HepG2 (cell line): ENCODE data around the gene CLDND2. TPM values are rescaled to one million over a fixed set of nuclear protein-coding genes. Genes with fewer than 3 reads are reported as not detected.

Experiments
- ATF7 ChIP-seq, 2 experiments: fragments of 450-650 bp in 1 of 2; sonication (generic) in 1 of 2; formaldehyde crosslinking in 1 of 2; IDR thresholded peaks; 2 replicates each; pipeline versions ENCODE4 v1.4.0 to v1.6.1; 2016 to 2020; ENCODE audit warnings: antibody characterized with exemption in 1 of 2, mild to moderate bottlenecking in 1 of 2, missing genetic modification reagents in 1 of 2
- HMGA1 ChIP-seq: sonication (generic); formaldehyde crosslinking; conservative IDR thresholded peaks from 2 replicates; pipeline ENCODE4 v1.4.0; 2020; ENCODE audit warnings: missing genetic modification reagents
- MIER3 ChIP-seq: IDR thresholded peaks from 2 replicates; pipeline ENCODE4 v1.6.1; 2016; ENCODE audit warnings: missing compliant biosample characterization, borderline replicate concordance
- NKX3-1 ChIP-seq: sonication (generic); formaldehyde crosslinking; IDR thresholded peaks from 2 replicates; pipeline ENCODE4 v1.5.0; 2020; ENCODE audit warnings: missing genetic modification reagents
- NR2C2 ChIP-seq: sonication (generic); formaldehyde crosslinking; IDR thresholded peaks from 2 replicates; pipeline ENCODE4 v1.4.0; 2020; ENCODE audit warnings: missing genetic modification reagents, mild to moderate bottlenecking, moderate library complexity, borderline replicate concordance
- POGZ ChIP-seq: sonication (generic); formaldehyde crosslinking; IDR thresholded peaks from 2 replicates; pipeline ENCODE4 v1.4.0; 2020; ENCODE audit warnings: mild to moderate bottlenecking, missing genetic modification reagents
- RNF2 ChIP-seq: fragments of 450-650 bp; conservative IDR thresholded peaks from 2 replicates; pipeline ENCODE4 v1.6.1; 2016; ENCODE audit warnings: low read depth
- SCMH1 ChIP-seq: sonication (generic); formaldehyde crosslinking; IDR thresholded peaks from 2 replicates; pipeline ENCODE4 v1.9.0; 2021; ENCODE audit warnings: missing genetic modification reagents, mild to moderate bottlenecking, borderline replicate concordance
- STAT5B ChIP-seq: sonication (generic); formaldehyde crosslinking; IDR thresholded peaks from 2 replicates; pipeline ENCODE4 v1.4.0; 2020; ENCODE audit warnings: missing genetic modification reagents
- ZNF207 ChIP-seq: fragments of 450-650 bp; IDR thresholded peaks from 2 replicates; pipeline ENCODE4 v1.6.1; 2016; ENCODE audit warnings: antibody characterized with exemption, borderline replicate concordance
- ZNF274 ChIP-seq: sonication (generic); formaldehyde crosslinking; IDR thresholded peaks from 2 replicates; pipeline ENCODE4 v1.5.1; 2020; ENCODE audit warnings: mild to moderate bottlenecking, missing genetic modification reagents
- ZNF282 ChIP-seq: fragments of 450-650 bp; IDR thresholded peaks from 2 replicates; pipeline ENCODE4 v1.6.1; 2018; ENCODE audit not compliant: partially characterized antibody
- ZNF558 ChIP-seq: sonication (generic); formaldehyde crosslinking; IDR thresholded peaks from 2 replicates; pipeline ENCODE4 v1.9.0; 2022; ENCODE audit warnings: mild to moderate bottlenecking, missing genetic modification reagents, borderline replicate concordance
- ZNF616 ChIP-seq: sonication (generic); formaldehyde crosslinking; IDR thresholded peaks from 2 replicates; pipeline ENCODE4 v1.5.0; 2020; ENCODE audit warnings: low read depth, mild to moderate bottlenecking, missing genetic modification reagents
- ZNF782 ChIP-seq: sonication (generic); formaldehyde crosslinking; IDR thresholded peaks from 2 replicates; pipeline ENCODE4 v1.4.0; 2020; ENCODE audit warnings: missing genetic modification reagents, mild to moderate bottlenecking, borderline replicate concordance
- ZNF816 ChIP-seq: sonication (generic); formaldehyde crosslinking; IDR thresholded peaks from 2 replicates; pipeline ENCODE4 v1.8.0; 2022; ENCODE audit warnings: missing genetic modification reagents, mild to moderate bottlenecking, borderline replicate concordance
- polyA plus RNA-seq, 8 experiments: library from polyadenylated mRNA; depleted of rRNA in 3 of 8; stranded (reverse) in 7 of 8; unstranded in 1 of 8; fragments of >200 nt; fragmentation: Illumina TruSeq in 4 of 8; extraction: Trizol in 4 of 8; gene quantifications; 2 replicates each; pipeline versions ENCODE4 v1.2.1 to v1.2.3, GENCODE V29; 2011 to 2016; ENCODE audit warnings: low read depth in 4 of 8, missing spikeins in 1 of 8, mixed read lengths in 1 of 8; ENCODE audit not compliant: insufficient read depth in 1 of 8
- total RNA-seq, 5 experiments: library from RNA; depleted of rRNA; stranded (reverse); fragments of >200 nt; fragmentation: Illumina TruSeq; extraction: Trizol; gene quantifications; 2 replicates each; pipeline ENCODE4 v1.2.3, GENCODE V29; 2016; ENCODE audit warnings: low read depth in 1 of 5
- TF ChIP-seq, protein P1 (sequence below): sonication (generic); formaldehyde crosslinking; IDR thresholded peaks from 2 replicates; pipeline ENCODE4 v1.5.1; 2020; ENCODE audit warnings: missing genetic modification reagents, mild to moderate bottlenecking, borderline replicate concordance
- TF ChIP-seq, protein P2 (sequence below): sonication (generic); formaldehyde crosslinking; IDR thresholded peaks from 2 replicates; pipeline ENCODE4 v1.8.1; 2023; ENCODE audit warnings: mild to moderate bottlenecking, inconsistent platforms, moderate library complexity, missing genetic modification reagents, borderline replicate concordance
- TF ChIP-seq, protein P3 (sequence below): IDR thresholded peaks from 2 replicates; pipeline ENCODE4 v1.6.1; 2016; ENCODE audit warnings: low read depth, control low read depth
- TF ChIP-seq, protein P4 (sequence below): IDR thresholded peaks from 2 replicates; pipeline ENCODE4 v1.6.1; 2016; ENCODE audit warnings: missing genetic modification reagents, missing compliant biosample characterization
- TF ChIP-seq, protein P5 (sequence below): sonication (generic); formaldehyde crosslinking; IDR thresholded peaks from 2 replicates; pipeline ENCODE4 v1.8.1; 2023; ENCODE audit warnings: mild to moderate bottlenecking, missing genetic modification reagents

The CLDND2 gene
- total and polyA plus RNA-seq, 2 of the 13 experiments (the other 11 are each of a cell fraction or from before 2014, with no cell fraction given) = 0.84 to 1.8 TPM

DNA sequence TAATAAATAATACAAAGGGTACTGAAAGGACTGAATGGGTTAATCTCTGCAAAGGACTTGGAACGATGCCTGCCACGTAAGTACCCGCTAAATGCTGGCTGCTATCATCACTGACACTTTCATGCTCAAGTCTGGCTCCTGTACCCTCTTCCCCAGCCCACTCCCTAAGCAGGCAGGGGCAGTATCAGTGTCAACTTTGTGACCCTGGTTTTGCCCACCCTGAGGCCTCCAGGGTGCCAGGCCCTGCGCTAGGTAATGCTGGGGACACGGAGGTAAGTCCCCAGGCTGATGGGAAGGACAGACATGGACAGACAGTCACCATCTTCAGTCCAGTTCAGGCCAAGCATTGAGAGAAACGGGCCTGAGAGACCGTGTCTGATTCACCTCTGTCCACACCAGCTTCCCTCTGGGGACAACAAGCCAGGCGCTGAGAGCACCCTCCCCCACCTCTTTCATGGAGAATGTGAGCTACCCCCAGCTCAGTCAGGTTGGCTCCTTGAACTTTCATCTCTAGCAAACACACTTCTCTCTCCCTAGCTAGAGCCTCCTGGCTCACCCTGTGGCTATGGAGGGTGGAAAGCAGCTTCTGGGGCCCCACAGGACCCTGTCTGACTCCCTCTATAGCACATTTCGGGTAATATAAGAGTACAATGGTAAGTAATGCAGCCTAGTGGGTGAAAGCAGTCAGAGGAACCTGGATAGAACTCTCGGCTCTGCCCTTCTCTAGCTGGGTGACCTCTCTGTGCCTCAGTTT, 3.4 kb downstream of the CLDND2 start (continued):
- TF ChIP-seq, protein P1, sequence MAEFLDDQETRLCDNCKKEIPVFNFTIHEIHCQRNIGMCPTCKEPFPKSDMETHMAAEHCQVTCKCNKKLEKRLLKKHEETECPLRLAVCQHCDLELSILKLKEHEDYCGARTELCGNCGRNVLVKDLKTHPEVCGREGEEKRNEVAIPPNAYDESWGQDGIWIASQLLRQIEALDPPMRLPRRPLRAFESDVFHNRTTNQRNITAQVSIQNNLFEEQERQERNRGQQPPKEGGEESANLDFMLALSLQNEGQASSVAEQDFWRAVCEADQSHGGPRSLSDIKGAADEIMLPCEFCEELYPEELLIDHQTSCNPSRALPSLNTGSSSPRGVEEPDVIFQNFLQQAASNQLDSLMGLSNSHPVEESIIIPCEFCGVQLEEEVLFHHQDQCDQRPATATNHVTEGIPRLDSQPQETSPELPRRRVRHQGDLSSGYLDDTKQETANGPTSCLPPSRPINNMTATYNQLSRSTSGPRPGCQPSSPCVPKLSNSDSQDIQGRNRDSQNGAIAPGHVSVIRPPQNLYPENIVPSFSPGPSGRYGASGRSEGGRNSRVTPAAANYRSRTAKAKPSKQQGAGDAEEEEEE (CRISPR knock-in tag) = no peak
- peak; percentile 89; the same call in 1 of the 2 replicates for TF ChIP-seq MIER3 (CRISPR knock-in tag)
- no peak for TF ChIP-seq STAT5B (CRISPR knock-in tag)
- TF ChIP-seq ZNF207 = no peak
- TF ChIP-seq, protein P2, sequence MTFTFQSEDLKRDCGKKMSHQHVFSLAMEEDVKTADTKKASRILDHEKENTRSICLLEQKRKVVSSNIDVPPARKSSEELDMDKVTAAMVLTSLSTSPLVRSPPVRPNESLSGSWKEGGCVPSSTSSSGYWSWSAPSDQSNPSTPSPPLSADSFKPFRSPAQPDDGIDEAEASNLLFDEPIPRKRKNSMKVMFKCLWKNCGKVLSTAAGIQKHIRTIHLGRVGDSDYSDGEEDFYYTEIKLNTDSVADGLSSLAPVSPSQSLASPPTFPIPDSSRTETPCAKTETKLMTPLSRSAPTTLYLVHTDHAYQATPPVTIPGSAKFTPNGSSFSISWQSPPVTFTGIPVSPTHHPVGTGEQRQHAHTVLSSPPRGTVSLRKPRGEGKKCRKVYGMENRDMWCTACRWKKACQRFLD (CRISPR knock-in tag) = no peak
- TF ChIP-seq, protein P3, sequence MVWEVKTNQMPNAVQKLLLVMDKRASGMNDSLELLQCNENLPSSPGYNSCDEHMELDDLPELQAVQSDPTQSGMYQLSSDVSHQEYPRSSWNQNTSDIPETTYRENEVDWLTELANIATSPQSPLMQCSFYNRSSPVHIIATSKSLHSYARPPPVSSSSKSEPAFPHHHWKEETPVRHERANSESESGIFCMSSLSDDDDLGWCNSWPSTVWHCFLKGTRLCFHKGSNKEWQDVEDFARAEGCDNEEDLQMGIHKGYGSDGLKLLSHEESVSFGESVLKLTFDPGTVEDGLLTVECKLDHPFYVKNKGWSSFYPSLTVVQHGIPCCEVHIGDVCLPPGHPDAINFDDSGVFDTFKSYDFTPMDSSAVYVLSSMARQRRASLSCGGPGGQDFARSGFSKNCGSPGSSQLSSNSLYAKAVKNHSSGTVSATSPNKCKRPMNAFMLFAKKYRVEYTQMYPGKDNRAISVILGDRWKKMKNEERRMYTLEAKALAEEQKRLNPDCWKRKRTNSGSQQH (CRISPR knock-in tag) = no peak
- TF ChIP-seq NR2C2 (CRISPR knock-in tag) = peak; percentile 78; the same call in 1 of the 2 replicates
- peak; percentile 27; the same call in 1 of the 2 replicates for TF ChIP-seq ZNF274 (CRISPR knock-in tag)
- peak; percentile 86 for TF ChIP-seq ZNF816
- TF ChIP-seq ZNF282 = no peak
- TF ChIP-seq RNF2 = no peak
- no peak for TF ChIP-seq ZNF616 (CRISPR knock-in tag)
- TF ChIP-seq ATF7 (IDR thresholded peaks at IDR 0.05) = no peak
- no peak for TF ChIP-seq ATF7 (CRISPR knock-in tag; IDR thresholded peaks at IDR 0.05)
- no peak for TF ChIP-seq NKX3-1 (CRISPR knock-in tag)
- TF ChIP-seq, protein P4, sequence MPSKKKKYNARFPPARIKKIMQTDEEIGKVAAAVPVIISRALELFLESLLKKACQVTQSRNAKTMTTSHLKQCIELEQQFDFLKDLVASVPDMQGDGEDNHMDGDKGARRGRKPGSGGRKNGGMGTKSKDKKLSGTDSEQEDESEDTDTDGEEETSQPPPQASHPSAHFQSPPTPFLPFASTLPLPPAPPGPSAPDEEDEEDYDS (CRISPR knock-in tag) = peak; percentile 85
- TF ChIP-seq HMGA1 (CRISPR knock-in tag) = no peak
- TF ChIP-seq ZNF782 (CRISPR knock-in tag) = no peak
- TF ChIP-seq ZNF558 (CRISPR knock-in tag) = peak; percentile 70; the same call in 1 of the 2 replicates
- no peak for TF ChIP-seq SCMH1 (CRISPR knock-in tag)
- TF ChIP-seq, protein P5, sequence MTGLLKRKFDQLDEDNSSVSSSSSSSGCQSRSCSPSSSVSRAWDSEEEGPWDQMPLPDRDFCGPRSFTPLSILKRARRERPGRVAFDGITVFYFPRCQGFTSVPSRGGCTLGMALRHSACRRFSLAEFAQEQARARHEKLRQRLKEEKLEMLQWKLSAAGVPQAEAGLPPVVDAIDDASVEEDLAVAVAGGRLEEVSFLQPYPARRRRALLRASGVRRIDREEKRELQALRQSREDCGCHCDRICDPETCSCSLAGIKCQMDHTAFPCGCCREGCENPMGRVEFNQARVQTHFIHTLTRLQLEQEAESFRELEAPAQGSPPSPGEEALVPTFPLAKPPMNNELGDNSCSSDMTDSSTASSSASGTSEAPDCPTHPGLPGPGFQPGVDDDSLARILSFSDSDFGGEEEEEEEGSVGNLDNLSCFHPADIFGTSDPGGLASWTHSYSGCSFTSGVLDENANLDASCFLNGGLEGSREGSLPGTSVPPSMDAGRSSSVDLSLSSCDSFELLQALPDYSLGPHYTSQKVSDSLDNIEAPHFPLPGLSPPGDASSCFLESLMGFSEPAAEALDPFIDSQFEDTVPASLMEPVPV (CRISPR knock-in tag) = 0 out of 2 replicates have a peak, but pooled peaks have one; percentile 20
- no peak for TF ChIP-seq POGZ (CRISPR knock-in tag)
